Activated naive CD4-positive, alpha-beta T cell treated with anti-CD3 and anti-CD28 coated beads, Interleukin-2, amount 50 U/mL, for 24 hours (primary cell): ENCODE results near the gene FAM20B.

Source experiments
- H3K27ac Mint-ChIP-seq: one replicate; pipeline ENCODE4 v1.8.0; 2021; ENCODE audit warnings: mild to moderate bottlenecking, mixed read lengths
- H3K27me3 Mint-ChIP-seq: one replicate; pipeline ENCODE4 v1.8.0; 2021; ENCODE audit warnings: mixed read lengths
- H3K36me3 Mint-ChIP-seq: one replicate; pipeline ENCODE4 v1.8.0; 2021; ENCODE audit warnings: mixed read lengths
- H3K4me1 Mint-ChIP-seq: one replicate; pipeline ENCODE4 v1.8.0; 2021; ENCODE audit warnings: mixed read lengths
- H3K4me3 Mint-ChIP-seq: one replicate; pipeline ENCODE4 v1.8.0; 2021; ENCODE audit warnings: mild to moderate bottlenecking, mixed read lengths
- H3K9me3 Mint-ChIP-seq: one replicate; pipeline ENCODE4 v1.8.0; 2021; ENCODE audit warnings: mixed read lengths

Gene FAM20B

GRCh38 chr1:179121159-179121938, 95.7 kb downstream of the FAM20B start:
- peaks cover 9% of the 10 kb centered on the region for H3K4me1 Mint-ChIP-seq
- H3K27ac Mint-ChIP-seq = no peak overlapping the region
- no peak overlapping the region for H3K4me3 Mint-ChIP-seq
- H3K36me3 Mint-ChIP-seq = peaks cover 7% of the 10 kb centered on the region
- no peaks in the 10 kb centered on the region for H3K27me3 Mint-ChIP-seq
- H3K9me3 Mint-ChIP-seq = no peaks in the 10 kb centered on the region

GRCh38 chr1:179124873-179125272, 99.2 kb downstream of the FAM20B start:
- Mint-ChIP-seq H3K27ac (no peak overlapping the region), H3K4me1 (peaks cover 22% of the 10 kb centered on the region), H3K27me3 (no peaks in the 10 kb centered on the region), H3K4me3 (no peak overlapping the region), H3K9me3 (no peaks in the 10 kb centered on the region), H3K36me3 (peaks cover 6% of the 10 kb centered on the region)
